ENCODE results near the gene CASP8. TPM values are rescaled to one million over a fixed set of nuclear protein-coding genes. Genes with fewer than 3 reads are reported as not detected.
A peak's percentile ranks its signal among the peaks of the same experiment; 100 is the strongest.

The CASP8 gene
- total and polyA plus RNA-seq, 9 of the 15 experiments (the other 6 are each of a cell fraction or from before 2014, with no cell fraction given) = 10.2 to 31.4 (median 19.4) TPM

DNA sequence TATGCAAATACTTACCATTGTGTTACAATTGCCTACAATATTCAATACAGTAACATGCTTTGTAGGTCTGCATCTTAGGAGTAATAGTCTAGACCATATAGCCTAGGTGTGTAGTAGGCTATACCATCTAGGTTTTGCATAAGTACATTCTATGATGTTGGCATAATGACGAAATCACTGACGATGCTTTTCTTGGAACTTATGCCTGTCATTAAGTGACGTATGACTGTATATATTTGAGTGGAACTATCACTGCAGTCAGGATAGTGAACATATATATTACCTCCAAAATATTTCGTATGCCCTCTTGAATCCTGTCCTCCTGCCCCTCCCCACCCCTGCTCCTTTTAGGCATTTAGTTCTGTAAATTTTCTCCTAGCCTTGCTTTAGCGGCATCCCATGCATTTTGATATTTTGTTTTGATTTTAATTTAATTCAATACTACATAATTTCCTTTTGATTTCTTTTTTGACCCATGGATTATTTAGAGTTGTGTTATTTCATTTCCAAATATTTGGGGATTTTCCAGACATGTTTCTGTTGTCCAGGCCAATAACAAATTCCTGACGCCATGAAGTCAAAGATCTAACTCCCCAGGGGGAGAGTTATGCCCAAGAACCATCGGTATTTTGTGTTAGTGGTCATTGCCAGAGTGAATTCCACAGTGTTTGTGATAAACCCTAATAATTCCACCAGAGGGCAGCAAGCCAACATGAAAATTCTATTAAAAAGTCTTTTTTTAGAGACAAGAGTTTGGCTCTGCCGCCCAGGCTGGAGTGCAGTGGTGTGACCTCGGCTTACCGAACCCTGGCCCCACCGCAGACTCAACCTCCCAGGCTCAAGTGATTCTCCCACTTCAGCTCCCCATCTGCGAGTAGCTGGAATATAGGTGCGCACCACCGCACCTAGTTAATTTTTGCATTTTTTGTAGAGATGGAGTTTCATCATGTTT is 24.2 kb upstream of the CASP8 start (continued):
- TF ChIP-seq, protein P1, sequence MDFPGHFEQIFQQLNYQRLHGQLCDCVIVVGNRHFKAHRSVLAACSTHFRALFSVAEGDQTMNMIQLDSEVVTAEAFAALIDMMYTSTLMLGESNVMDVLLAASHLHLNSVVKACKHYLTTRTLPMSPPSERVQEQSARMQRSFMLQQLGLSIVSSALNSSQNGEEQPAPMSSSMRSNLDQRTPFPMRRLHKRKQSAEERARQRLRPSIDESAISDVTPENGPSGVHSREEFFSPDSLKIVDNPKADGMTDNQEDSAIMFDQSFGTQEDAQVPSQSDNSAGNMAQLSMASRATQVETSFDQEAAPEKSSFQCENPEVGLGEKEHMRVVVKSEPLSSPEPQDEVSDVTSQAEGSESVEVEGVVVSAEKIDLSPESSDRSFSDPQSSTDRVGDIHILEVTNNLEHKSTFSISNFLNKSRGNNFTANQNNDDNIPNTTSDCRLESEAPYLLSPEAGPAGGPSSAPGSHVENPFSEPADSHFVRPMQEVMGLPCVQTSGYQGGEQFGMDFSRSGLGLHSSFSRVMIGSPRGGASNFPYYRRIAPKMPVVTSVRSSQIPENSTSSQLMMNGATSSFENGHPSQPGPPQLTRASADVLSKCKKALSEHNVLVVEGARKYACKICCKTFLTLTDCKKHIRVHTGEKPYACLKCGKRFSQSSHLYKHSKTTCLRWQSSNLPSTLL (IDR thresholded peaks at IDR 0.05) = no peak
- TF ChIP-seq, protein P2, sequence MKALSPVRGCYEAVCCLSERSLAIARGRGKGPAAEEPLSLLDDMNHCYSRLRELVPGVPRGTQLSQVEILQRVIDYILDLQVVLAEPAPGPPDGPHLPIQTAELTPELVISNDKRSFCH (CRISPR knock-in tag; IDR thresholded peaks at IDR 0.05) = no peak
- TF ChIP-seq, protein P2 (tag; IDR thresholded peaks at IDR 0.05) = no peak
- TF ChIP-seq, protein P3, sequence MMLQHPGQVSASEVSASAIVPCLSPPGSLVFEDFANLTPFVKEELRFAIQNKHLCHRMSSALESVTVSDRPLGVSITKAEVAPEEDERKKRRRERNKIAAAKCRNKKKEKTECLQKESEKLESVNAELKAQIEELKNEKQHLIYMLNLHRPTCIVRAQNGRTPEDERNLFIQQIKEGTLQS (IDR thresholded peaks at IDR 0.05) = peak; percentile 89
- TF ChIP-seq, protein P3 (CRISPR knock-in tag; conservative IDR thresholded peaks at IDR 0.05) = no peak
- TF ChIP-seq RAD21 (CRISPR knock-in tag; conservative IDR thresholded peaks at IDR 0.05 in 1 of 2, IDR thresholded peaks at IDR 0.05 in 1 of 2) = peak; percentile 61 to 74
- no peak for TF ChIP-seq ZNF253 (CRISPR knock-in tag; conservative IDR thresholded peaks at IDR 0.05)
- TF ChIP-seq STAT5A (IDR thresholded peaks at IDR 0.05; ENCODE audit: borderline replicate concordance, low read length) = no peak
- no peak for TF ChIP-seq TOE1 (IDR thresholded peaks at IDR 0.05; ENCODE audit: borderline replicate concordance)
- TF ChIP-seq TOE1 (CRISPR knock-in tag; IDR thresholded peaks at IDR 0.05; ENCODE audit: borderline replicate concordance, low read depth) = no peak
- TF ChIP-seq STAG1 (CRISPR knock-in tag; IDR thresholded peaks at IDR 0.05; ENCODE audit: borderline replicate concordance) = no peak
- TF ChIP-seq ARID2 (IDR thresholded peaks at IDR 0.05) = peak; percentile 45; the same call in 1 of the 2 replicates
- TF ChIP-seq ELF2 (CRISPR knock-in tag; IDR thresholded peaks at IDR 0.05) = no peak
- TF ChIP-seq C11orf30 (IDR thresholded peaks at IDR 0.05; ENCODE audit: low read depth) = peak; percentile 73
- no peak for TF ChIP-seq SLC30A9 (CRISPR knock-in tag; IDR thresholded peaks at IDR 0.05)
- TF ChIP-seq RFX7 (CRISPR knock-in tag; IDR thresholded peaks at IDR 0.05) = no peak
- no peak for TF ChIP-seq STAT5B (CRISPR knock-in tag; IDR thresholded peaks at IDR 0.05)
- no peak for TF ChIP-seq GABPA (tag; conservative IDR thresholded peaks at IDR 0.05; ENCODE audit: low read depth)
- TF ChIP-seq, protein P4, sequence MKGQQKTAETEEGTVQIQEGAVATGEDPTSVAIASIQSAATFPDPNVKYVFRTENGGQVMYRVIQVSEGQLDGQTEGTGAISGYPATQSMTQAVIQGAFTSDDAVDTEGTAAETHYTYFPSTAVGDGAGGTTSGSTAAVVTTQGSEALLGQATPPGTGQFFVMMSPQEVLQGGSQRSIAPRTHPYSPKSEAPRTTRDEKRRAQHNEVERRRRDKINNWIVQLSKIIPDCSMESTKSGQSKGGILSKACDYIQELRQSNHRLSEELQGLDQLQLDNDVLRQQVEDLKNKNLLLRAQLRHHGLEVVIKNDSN (CRISPR knock-in tag; IDR thresholded peaks at IDR 0.05) = no peak
- TF ChIP-seq, protein P5, sequence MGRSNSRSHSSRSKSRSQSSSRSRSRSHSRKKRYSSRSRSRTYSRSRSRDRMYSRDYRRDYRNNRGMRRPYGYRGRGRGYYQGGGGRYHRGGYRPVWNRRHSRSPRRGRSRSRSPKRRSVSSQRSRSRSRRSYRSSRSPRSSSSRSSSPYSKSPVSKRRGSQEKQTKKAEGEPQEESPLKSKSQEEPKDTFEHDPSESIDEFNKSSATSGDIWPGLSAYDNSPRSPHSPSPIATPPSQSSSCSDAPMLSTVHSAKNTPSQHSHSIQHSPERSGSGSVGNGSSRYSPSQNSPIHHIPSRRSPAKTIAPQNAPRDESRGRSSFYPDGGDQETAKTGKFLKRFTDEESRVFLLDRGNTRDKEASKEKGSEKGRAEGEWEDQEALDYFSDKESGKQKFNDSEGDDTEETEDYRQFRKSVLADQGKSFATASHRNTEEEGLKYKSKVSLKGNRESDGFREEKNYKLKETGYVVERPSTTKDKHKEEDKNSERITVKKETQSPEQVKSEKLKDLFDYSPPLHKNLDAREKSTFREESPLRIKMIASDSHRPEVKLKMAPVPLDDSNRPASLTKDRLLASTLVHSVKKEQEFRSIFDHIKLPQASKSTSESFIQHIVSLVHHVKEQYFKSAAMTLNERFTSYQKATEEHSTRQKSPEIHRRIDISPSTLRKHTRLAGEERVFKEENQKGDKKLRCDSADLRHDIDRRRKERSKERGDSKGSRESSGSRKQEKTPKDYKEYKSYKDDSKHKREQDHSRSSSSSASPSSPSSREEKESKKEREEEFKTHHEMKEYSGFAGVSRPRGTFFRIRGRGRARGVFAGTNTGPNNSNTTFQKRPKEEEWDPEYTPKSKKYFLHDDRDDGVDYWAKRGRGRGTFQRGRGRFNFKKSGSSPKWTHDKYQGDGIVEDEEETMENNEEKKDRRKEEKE (IDR thresholded peaks at IDR 0.05; ENCODE audit: borderline replicate concordance in 1 of 2, control insufficient read depth in 1 of 2, low read depth in 2 of 2, low read length in 1 of 2) = no peak
